HepG2 (cell line): ENCODE results near the gene SPOP.

ENCODE experiments used
- POLR2A ChIP-seq, 2 experiments: IDR thresholded peaks; 2 replicates each; pipeline ENCODE4 v1.6.1; 2011; ENCODE audit warnings: low read depth in 2 of 2, low read length in 2 of 2, mild to moderate bottlenecking in 1 of 2, moderate library complexity in 1 of 2; ENCODE audit not compliant: insufficient read depth in 1 of 2
- TF ChIP-seq, protein P1 (sequence below), 2 experiments: sonication (generic) in 1 of 2; formaldehyde crosslinking in 1 of 2; IDR thresholded peaks; 2 replicates each; pipeline versions ENCODE4 v1.5.1 to v1.6.1; 2011 to 2020; ENCODE audit warnings: borderline replicate concordance in 1 of 2, low read depth in 1 of 2, low read length in 1 of 2, mild to moderate bottlenecking in 1 of 2, missing genetic modification reagents in 1 of 2, moderate library complexity in 1 of 2

DNA sequence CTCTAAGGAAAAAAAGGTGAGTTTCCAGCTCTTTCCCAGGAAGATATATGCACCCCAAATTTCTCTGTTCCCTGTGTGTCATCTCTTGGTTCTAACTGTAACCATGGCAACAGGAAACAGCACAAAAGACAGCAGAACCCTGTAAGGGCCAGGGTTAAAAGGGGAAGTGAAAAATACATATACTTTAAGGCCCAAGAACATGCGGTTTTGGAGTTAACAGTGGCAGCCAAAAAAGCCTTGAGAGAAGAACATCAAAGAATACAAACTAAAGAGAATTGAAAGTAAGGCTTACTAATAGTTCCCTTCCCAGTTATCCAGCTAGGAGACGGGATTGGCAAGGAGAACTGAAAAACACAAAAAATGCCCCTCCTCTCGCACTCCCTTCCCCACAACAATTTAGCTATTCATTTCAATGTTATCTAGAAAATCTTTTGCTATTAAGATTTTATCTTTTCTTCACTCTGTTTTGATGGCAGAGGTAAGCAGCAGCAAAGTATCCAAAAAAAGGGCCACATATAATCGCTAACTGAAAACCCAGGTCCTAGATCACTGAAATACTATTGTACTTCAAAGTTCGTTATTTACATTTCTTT lies 1.5 kb downstream of the SPOP start:
- TF ChIP-seq, protein P1, sequence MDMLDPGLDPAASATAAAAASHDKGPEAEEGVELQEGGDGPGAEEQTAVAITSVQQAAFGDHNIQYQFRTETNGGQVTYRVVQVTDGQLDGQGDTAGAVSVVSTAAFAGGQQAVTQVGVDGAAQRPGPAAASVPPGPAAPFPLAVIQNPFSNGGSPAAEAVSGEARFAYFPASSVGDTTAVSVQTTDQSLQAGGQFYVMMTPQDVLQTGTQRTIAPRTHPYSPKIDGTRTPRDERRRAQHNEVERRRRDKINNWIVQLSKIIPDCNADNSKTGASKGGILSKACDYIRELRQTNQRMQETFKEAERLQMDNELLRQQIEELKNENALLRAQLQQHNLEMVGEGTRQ (IDR thresholded peaks at IDR 0.05; ENCODE audit: low read depth, low read length) = no peak
- TF ChIP-seq, protein P1 (CRISPR knock-in tag; IDR thresholded peaks at IDR 0.05; ENCODE audit: borderline replicate concordance) = no peak
- TF ChIP-seq POLR2A (IDR thresholded peaks at IDR 0.05; ENCODE audit: insufficient read depth in 1 of 2, low read depth in 2 of 2, low read length in 2 of 2) = no peak
